D341Med (cell line): ENCODE data around the gene TRDMT1.

Source experiments
- DNase-seq: peaks from one replicate; pipeline ENCODE4 v3.0.0; 2012; ENCODE audit warnings: low spot score

The TRDMT1 gene

DNA sequence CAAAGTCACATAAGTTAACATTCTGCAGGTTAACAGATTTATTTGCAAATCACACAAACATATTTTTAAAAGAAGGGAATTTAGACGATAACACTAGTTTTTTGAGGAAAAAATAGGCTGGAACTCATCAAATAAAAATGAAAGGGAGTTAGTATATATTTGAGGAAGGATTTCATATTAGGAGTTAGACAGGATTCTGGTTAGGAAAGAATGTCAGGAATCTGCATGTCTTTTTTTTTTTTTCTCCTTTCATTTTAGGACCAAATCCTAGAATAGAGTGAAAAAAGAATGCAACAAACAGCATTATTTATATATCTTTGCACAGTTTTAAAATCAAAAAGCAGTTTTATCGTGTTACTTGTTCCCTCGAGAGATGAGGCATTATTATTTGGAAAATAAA, 8.9 kb upstream of the TRDMT1 start:
- no peak for DNase-seq

DNA sequence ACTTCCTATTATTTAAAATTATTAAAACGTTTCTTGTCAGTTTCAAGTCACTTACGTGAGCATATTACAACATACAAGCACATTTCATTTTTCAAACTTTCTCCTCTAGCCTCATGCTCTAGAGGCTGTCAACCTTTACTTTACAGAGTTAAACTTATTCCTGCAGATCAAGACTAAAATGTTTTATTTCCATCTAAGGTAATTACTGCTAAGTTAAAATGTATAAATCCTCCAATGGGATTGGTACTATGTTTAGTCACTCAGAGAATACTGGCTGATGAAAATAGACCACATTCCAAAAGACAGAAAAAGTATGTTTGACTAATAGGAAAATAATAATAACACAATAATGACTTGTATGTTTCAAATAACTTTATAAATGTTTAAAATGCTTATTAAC, 8.4 kb upstream of the TRDMT1 start:
- DNase-seq: no peak

DNA sequence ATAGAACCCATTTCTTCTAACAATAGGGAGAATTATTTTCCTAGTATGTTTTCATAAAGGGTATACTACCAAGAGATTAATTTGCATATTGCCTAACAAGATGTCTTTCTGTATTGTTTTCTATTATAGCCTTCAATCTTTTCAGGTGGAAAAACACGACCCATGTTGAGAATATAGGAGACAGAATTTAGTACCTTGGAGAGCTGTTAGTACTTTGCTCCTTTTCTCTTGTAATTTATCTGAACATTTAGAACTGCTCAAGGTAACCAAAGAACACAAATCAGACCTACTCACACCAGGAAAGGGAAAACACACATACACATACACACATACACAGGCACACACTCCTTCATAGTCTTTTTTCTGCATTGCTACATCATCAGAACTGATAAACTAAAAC, 7.8 kb upstream of the TRDMT1 start:
- no peak for DNase-seq

DNA sequence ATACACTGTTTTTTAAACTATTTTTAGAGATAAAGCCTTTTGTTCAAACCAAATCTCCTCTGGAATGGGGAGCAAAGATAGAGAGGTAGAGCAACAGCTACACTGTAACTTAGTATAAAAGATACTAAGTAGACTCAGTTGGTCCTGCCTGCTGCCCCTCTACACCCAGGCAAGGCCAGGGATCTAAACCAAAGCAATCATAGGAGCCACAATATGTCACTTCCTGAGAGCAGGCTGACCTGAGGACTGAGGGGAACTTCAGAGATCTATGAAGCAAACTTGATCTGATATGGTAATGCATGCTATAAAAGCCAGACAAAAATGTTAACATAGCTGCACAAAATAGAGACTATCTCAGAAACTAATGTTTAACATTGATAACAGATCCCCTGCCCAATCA, 7.0 kb upstream of the TRDMT1 start:
- DNase-seq: no peak

DNA sequence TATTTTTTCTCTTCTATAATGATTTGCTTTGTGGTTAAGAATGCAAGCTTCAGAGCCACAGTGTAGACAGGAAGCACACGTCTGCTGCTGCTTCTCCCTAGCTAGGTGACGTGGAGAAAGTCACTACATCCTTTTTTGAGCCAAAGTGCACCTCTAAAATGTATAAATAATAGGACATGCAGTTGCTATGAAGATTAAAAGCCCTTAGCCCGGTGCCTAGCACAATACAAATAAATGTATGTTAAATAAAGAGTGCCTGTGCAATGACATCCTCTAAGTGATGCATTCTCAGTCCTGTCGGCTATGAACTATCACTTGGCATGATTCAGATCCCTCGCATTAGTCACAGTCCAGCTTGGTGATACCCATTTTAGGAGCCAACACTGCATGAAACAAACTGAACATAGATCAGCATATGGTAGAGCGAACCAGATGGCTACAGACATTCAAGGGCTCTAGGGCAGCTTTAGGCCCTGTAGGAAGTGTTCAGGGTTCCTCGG, 4.8 kb upstream of the TRDMT1 start:
- no peak for DNase-seq

DNA sequence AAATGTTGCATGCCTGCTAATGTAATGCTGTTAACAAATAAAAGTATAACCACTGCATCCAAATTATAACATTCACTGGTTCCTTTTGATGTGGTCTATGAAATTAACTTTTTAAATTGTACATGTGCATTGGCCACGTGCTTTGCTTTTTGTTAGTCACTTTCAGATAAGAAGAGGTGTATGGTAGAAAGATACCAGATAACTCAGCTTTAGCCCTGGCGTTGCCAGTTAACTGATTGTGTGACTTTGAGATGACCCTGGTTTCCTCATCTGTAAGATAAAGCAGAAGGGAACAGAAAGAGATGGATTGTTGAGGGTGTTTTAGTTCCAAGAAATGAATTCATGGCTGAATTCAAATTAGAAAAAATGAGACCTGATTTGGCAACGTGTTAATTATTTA, 1.9 kb upstream of the TRDMT1 start:
- no peak for DNase-seq

DNA sequence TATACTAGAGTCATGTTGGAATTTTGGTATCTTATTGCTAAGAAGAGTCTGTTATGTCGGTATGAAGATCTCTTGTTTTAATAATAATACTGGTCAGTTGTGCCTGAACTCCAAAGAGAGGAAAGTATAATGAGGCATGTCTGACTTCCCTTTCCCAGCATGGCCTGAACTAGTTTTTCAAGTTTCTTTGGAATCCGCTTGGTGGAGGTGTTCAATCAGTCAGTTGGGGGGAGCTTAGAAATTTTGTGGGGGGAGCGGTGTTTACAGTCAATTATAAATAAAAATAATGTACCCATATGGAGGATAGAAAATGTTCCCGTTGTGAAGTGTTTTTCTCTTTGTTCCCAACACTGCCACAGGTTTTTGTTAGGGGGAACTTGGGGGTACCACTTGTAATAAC, 1.5 kb upstream of the TRDMT1 start:
- no peak for DNase-seq

DNA sequence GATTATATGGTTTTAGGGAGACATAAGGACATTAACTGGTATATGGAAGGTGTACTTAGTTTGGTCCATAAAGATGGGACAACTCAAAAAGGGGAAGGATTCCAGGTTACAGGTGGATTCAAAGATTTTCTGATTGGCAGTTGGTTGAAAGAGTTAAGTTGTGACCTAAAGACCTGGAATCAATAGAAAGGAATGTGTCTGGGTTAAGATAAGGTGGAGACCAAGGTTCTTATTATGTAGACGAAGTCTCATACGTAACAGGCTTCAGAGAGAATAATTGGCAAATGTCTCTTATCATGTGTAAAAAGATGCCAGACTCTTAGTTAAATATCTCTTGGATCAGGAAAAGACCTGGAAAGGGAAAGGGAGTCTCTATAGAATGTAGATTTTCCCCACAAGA, 1.0 kb upstream of the TRDMT1 start:
- DNase-seq: no peak

DNA sequence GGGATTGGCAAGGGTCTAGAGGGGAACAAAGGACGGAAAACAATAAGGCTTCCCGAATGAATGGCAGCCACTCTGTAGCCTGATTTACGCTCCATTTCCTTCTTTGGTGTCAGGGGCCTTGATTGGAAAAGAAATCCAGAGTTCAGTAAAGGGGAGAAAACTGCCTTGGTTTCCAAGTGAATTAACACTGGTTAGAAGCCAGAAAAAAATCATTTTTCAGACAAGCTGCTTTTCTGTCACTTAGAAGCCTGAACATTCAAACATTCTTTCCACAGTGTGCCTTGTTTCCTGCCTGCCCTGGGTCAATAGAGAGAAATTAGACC, 283 bp upstream of the TRDMT1 start:
- no peak for DNase-seq

DNA sequence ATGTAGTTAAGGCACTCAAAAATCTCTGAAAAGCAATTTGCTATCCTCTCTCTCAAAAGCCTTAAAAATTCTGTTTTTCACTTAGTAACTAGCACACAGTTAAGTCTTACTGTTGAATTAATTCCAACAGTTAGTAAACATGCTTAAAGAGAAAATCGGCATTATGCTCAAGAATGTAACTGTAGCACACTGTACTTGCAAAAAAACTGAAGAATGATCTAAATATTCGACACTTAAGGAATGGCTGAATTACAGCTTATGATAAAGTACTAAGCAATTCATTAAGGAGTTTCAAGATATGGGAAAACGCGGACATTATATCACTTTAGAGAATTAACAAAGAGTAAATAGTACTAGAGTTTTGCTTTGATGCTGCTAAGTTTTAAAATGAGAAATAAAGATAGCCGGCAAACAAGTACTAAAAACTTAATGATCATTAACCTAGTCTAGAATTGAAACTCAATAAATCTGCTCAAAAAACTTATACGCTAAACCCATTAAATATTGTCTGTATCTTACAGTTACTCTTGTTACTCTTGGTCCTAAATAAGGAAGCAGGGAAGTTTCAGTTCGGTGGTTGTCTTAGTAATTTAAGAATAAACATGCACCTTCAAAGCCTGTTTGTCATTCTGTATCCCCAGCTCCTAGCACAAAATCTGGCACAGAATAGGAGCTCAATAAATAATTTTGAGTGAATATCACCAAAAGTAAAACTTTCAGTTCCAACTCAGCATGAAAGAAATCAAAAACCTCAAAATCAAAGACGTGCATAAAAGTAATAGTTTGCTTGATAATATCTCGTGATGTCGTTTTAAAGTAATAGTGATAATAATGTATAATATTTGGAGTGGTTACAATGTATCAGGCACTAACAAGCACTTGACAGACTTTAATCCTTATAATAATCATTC, 1.2 kb downstream of the TRDMT1 start:
- no peak for DNase-seq

DNA sequence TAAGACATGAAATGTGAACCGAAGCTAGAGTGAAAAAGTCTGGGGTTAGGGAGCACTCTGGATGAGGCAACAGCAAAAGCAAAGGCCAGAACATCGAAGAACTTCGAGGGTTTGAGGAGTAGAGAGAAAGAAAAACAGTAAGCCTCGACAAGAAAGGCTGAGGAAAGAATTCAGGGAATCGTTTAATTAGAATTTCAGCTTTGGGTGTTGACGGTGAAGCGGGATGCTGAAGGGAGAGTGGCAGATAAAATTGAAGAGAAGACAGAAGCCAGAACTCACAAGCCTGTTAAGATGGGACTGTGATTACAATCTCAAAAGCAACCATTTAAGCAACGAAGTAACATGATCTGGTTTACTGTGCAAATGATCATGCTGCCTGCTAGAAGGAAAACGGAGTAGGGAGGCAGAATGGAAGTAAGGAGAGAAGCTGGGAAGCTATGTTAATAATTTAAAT, 2.1 kb downstream of the TRDMT1 start:
- DNase-seq: no peak

DNA sequence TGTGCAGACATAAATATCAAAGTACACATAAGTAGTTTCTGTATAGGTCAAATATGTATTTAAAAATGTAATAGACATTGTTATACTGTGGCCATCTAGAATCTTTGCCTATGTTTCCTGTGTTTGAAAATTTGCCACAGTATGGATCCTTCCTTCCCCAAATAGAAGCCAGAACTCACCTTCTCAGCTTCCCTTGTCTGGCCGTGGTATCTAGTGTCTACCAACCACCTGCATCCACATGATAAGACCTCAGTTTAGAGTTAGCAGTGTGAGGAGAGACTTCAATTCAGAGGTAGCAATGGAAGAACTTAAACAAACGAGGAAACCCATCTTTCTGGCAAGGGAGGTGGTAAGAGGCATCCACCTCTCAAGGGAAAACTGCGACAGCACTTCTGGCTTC, 4.9 kb downstream of the TRDMT1 start:
- no peak for DNase-seq

DNA sequence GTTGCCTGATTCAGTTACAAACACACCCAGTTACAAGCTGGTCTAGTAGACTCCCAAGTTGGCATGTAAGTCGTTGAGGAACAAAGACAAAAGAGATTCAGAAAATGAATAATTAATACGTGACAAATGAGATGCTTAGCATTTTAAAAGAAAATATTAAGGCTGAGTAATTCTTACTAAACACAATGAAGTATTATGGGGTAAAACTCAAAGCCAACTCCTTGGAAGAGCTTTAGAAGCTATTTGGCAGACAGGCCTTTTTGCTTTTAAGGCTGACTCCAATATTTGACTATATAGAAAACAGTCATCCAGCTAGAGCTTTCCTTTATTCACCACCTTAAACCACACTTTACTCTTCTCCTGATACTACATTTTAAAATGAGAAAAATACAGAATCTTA, 5.4 kb downstream of the TRDMT1 start:
- no peak for DNase-seq

DNA sequence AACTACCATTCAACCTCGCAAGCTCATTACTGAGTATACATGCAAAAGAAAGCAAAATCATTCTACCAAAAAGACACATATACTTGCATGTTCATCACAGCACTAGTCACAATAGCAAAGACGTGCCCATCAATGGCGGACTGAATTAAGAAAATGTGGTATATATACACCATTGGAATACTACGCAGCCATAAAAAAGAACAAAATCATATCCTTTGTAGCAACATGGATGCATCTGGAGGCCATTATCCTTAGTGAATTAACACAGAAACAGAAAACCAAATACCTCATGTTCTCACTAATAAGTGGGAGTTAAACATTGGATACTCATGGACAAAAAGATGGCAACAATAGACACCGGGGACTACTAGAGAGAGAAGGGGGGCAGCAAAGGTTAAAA, 6.4 kb downstream of the TRDMT1 start:
- no peak for DNase-seq

DNA sequence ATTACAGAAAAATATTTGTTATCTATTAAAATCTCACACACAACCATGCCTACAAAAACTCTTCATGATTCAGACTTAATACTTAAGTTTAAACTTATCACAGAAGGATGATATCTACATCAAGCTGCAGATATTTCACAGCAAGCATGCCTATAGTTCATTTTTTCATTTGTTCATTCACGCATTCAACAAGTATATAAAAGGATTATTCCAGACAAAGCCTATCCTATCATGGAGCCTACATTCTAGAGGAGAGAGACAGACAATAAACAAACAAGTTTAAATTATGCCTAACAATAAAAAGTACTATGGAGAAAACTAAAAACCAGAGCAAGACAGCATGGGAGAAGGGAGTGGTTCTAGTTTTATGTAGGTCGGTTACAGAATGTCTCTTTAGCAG, 10.9 kb downstream of the TRDMT1 start:
- no peak for DNase-seq

DNA sequence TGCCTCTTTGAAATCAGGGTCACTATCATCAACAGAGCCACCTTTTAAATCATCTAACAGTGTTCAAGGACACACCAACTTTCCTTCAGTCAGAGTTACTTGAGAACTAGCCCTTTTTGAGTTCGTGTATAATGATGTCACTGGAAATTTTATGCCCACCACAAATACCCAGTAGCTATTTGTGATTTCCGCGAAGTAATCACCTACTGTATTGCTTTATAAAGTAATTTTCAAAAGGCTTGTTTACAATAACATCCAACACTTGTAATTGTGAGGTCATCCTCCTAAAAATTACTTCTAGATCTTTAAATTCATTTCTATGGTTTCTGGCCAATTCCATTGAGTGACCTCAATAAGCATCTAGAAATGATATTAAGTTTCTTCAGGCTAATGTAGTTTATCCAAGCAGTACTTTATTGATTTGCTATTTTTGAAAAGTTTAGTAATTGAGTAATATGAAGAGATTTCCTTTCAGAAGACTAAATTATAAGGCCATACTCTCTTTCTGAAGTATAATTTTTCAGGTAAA, 12.8 kb downstream of the TRDMT1 start:
- no peak for DNase-seq

DNA sequence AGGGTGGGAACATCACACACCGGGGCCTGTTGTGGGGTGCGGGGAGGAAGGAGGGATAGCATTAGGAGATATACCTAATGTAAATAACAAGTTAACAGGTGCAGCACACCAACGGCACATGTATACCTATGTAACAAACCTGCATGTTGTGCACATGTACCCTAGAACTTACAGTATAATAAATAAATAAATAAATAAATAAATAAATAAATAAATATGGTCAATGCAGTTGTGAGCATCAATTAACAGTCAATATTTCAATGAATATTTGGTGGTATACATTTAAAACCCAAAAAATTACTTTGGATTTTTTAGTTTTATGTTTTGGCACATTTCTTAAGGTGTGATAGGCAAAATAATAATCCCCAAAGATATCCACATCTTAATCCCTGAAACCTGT, 15.6 kb downstream of the TRDMT1 start:
- no peak for DNase-seq

DNA sequence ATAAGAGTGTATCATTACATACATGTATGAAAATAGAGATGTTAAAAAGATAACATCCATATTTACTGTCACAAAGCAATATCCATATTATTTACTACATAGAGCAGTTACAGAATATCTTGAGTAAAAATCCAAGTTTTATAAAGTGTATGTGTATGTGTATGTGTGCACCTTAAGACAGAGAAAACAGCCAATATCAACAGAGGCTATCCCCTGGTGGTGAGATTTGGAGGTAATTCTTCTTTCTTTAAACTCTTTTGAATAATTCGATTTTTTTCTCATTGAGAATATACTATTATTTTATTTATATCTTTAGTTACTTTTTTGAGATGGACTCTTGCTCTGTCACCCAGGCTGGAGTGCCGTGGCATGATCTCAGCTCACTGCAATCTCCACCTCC, 18.4 kb downstream of the TRDMT1 start:
- DNase-seq: no peak

DNA sequence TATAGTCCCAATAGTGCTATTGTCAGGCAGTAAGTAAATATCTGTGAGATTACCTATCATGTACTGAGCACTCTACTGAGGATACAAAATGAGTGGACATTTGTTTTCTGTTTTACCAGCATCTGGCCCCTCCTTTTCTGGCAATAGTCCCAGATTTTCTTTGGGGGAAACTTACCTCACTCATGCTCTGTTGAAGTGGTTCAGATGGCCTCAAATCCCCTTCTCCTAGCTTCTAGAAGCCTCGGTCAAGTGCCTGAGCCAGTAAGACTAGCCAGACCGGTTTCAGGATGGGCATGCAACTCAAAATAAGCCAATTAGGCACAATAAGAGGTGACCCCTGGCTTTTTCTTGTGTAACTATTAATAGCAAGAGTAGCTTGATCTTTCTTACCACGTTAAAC, 19.7 kb downstream of the TRDMT1 start:
- DNase-seq: no peak

DNA sequence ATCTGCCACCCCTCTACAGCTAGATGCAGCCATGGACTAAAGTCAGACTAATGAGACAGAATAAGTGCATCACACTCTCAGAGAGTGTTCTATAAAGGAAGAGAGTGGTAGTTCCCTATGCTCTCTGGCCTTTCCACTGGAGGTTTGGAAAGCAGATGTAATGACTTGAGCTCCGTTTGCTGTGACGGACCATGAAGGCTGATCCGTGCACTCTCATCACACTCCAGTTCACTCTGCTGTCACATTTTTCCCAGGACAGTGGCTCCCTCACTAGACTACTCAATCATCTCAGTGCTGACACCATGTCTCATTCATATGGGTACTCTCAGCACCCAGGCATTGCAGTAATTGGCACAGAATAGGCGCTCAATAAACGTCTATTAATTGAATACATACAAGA, 20.4 kb downstream of the TRDMT1 start:
- no peak for DNase-seq

DNA sequence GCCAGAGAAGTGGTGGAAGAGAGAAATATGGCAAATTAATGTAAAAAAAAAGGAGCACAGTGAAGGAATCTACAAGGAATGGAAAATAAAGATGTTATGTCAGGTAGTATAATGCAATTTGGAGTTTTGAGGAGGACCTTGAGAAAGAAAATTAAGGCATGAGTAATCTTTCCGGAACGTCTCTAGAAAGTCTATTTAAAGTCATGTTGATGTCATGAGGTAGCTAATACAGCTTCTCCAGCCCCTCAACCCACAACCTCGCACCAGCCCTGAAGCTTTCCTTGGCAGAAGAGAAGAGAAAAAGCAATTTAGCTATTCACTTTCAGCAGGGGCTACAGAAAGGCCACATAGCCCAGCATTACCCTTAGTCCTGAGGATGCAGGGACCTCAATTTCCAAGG, 22.5 kb downstream of the TRDMT1 start:
- DNase-seq: no peak

DNA sequence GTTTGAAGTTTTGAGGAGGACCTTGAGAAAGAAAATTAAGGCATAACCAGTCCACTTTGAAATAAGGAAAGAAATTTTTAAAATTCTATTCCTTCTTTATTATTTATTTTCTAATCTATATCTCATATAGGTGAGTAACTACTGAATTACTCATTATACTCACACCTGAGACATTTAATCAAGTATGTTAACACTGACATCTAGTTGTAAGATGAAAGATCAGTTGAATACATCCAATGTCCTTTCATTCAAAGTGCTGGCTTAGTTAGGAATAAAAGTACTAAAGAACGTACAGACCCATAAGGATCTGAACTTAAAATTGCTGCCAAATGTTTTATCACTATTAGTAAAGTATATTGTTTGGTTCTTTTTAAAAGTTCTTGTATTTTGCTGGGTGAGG, 23.5 kb downstream of the TRDMT1 start:
- DNase-seq: no peak

DNA sequence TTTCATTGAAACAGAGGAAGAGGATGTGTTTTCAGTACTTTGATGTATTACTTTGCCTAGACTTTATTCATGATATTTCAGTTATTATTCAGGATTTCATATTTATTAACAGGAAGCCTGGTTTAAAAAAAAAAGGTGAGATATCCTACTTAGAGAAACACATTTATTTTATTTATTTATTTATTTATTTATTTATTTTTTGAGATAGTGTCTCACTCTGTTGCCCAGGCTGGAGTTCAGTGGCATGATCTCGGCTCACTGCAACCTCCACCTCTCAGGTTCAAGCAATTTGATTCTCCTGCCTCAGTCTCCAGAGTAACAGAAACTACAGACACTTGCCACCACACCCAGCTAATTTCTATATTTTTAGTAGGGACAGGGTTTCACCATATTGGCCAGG, 24.5 kb downstream of the TRDMT1 start:
- no peak for DNase-seq

DNA sequence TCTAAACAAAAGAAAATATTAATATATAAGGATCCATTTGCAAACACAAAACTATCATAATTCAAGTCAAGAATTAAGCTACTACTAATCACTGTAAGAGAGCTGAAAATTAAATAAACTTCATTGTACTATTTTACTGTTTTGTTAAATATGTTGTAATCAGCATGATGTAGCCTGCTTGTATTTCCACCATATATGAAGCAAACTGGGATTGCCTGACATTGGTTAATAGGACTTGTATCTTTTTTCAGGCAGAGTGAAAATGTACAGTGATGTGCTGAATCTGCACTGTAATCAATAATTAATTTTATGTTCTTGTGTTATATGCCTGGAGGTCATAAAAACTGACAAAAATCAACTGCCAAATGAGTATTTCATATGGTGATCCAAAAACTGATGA, 25.4 kb downstream of the TRDMT1 start:
- no peak for DNase-seq
